ENCODE measurements around the gene FBLN7. TPM values are rescaled to one million over a fixed set of nuclear protein-coding genes. Genes with fewer than 3 reads are reported as not detected.

Gene FBLN7
- total and polyA plus RNA-seq, 4 donors: 0.77 to 7.0 (median 1.9) TPM

GRCh38 chr2:112165296-112165695 lies 27.1 kb downstream of the FBLN7 start:
- Histone ChIP-seq H3K9me3 (ENCODE audit: control insufficient read depth in 4 of 4, insufficient read depth in 3 of 4, low read length in 3 of 4) (peaks cover 0 to 2% (median 0%) of the 10 kb centered on the region in 4 donors), H3K27me3 (ENCODE audit: control insufficient read depth in 3 of 3, insufficient read depth in 3 of 3, low read length in 2 of 3) (no peaks in the 10 kb centered on the region), H3K4me3 (no peak overlapping the region), H3K4me1 (ENCODE audit: control insufficient read depth in 5 of 5, insufficient read depth in 5 of 5, low read length in 5 of 5) (no peaks in the 10 kb centered on the region), H3K36me3 (ENCODE audit: control insufficient read depth in 4 of 4, insufficient read depth in 4 of 4, low read length in 4 of 4) (no peaks in the 10 kb centered on the region), H3K27ac (ENCODE audit: low read depth in 1 of 2, low read length in 1 of 2) (no peak overlapping the region), H3K9ac (ENCODE audit: insufficient read depth in 1 of 2, low read length in 2 of 2) (no peak overlapping the region)
- no peak for TF ChIP-seq CTCF (IDR thresholded peaks at IDR 0.05; ENCODE audit: control extremely low read depth, extremely low read depth)
- 93 to 97% methylated on average over 4 of the region's 4 CpGs for WGBS, 2 donors
- no peak for ATAC-seq (ENCODE audit: insufficient read depth, low FRiP score)
- DNase-seq: no peak

GRCh38 chr2:112166806-112167499 lies 28.8 kb downstream of the FBLN7 start:
- DNase-seq: no peak
- Histone ChIP-seq H3K4me3 (no peak overlapping the region), H3K27me3 (ENCODE audit: control insufficient read depth in 3 of 3, insufficient read depth in 3 of 3, low read length in 2 of 3) (no peaks in the 10 kb centered on the region), H3K9me3 (ENCODE audit: control insufficient read depth in 4 of 4, insufficient read depth in 3 of 4, low read length in 3 of 4) (peaks cover 0 to 2% (median 0%) of the 10 kb centered on the region in 4 donors), H3K36me3 (ENCODE audit: control insufficient read depth in 4 of 4, insufficient read depth in 4 of 4, low read length in 4 of 4) (no peaks in the 10 kb centered on the region), H3K27ac (ENCODE audit: low read depth in 1 of 2, low read length in 1 of 2) (no peak overlapping the region), H3K4me1 (ENCODE audit: control insufficient read depth in 5 of 5, insufficient read depth in 5 of 5, low read length in 5 of 5) (no peaks in the 10 kb centered on the region), H3K9ac (ENCODE audit: insufficient read depth in 1 of 2, low read length in 2 of 2) (no peak overlapping the region)
- no peak for TF ChIP-seq CTCF (IDR thresholded peaks at IDR 0.05; ENCODE audit: control extremely low read depth, extremely low read depth)
- 78 to 90% methylated on average over 14 of the region's 14 CpGs for WGBS, 2 donors
- no peak for ATAC-seq (ENCODE audit: insufficient read depth, low FRiP score)

- ATAC-seq (ENCODE audit: insufficient read depth, low FRiP score) (no peak), DNase-seq (no peak)
- WGBS, 2 donors: 83 to 87% methylated on average over 10 of the region's 10 CpGs
- TF ChIP-seq CTCF (IDR thresholded peaks at IDR 0.05; ENCODE audit: control extremely low read depth, extremely low read depth): no peak
- Histone ChIP-seq H3K27me3 (ENCODE audit: control insufficient read depth in 3 of 3, insufficient read depth in 3 of 3, low read length in 2 of 3) (no peaks in the 10 kb centered on the region), H3K9ac (ENCODE audit: insufficient read depth in 1 of 2, low read length in 2 of 2) (no peak overlapping the region), H3K9me3 (ENCODE audit: control insufficient read depth in 4 of 4, insufficient read depth in 3 of 4, low read length in 3 of 4) (peaks cover 0 to 2% (median 0%) of the 10 kb centered on the region in 4 donors), H3K27ac (ENCODE audit: low read depth in 1 of 2, low read length in 1 of 2) (no peak overlapping the region), H3K4me1 (ENCODE audit: control insufficient read depth in 5 of 5, insufficient read depth in 5 of 5, low read length in 5 of 5) (peaks cover 0 to 2% (median 0%) of the 10 kb centered on the region in 5 donors), H3K36me3 (ENCODE audit: control insufficient read depth in 4 of 4, insufficient read depth in 4 of 4, low read length in 4 of 4) (no peaks in the 10 kb centered on the region), H3K4me3 (no peak overlapping the region)
Observed at GRCh38 chr2:112168422-112169124, 30.4 kb downstream of the FBLN7 start.
